Activated CD8-positive, alpha-beta memory T cell treated with anti-CD3 and anti-CD28 coated beads for 4 hours (primary cell): Measurements from ENCODE around the gene KLK6.

Experiments
- DNase-seq, 2 donors: peaks; one replicate each; pipeline ENCODE4 v3.0.0-alpha.2; 2020; ENCODE audit warnings: low read depth in 2 of 2

Gene KLK6

DNA sequence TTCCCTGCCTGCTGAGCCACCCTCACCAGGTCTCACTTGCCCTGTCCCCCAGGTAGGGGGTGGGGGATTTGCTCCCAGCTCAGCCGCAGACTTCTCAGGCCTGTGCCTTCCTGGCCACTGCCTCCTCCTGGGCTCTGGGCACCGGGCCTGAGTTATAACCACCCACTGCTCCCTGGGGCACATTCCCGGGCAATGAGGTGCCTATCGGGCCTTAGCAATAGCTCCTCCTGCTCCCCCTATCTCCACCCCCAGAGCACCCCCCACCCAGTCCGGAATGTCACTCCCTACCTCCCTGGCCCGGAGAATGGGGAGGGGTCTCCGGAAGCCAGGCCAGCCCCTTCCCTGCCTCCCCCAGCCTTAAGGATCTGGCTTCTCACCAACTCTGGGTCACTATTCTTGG lies 16.5 kb downstream of the KLK6 start, which contains the start of gene KLK5:
Gene KLK5 (minus strand): TSS at position 129 of the 400 bp plus-strand sequence. CDS start 381 bp downstream, outside the sequence.
- no peak for DNase-seq

GRCh38 chr19:50949861-50950260 lies 19.5 kb downstream of the KLK6 start:
- no peak for DNase-seq

DNA sequence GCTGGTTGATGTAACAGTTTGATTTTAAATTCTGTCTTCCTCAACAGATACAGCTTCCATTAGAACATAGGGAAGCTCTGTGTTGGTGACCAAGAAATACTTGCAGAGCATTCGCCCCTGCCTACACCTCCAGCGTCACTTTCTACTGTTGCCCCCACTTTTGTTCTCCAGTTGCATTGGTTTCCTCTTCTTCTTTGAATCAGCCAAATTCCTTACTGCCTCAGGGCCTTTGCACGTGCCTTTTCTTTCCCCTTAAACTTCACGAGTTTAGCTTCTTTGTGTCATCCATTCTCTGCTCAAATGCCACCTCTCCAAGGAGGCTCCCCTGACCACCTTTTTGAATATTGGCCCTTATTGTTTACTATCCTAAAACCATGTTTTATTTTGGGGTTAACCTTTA lies 22.3 kb downstream of the KLK6 start:
- no peak for DNase-seq

GRCh38 chr19:50944795-50945194 lies 24.6 kb downstream of the KLK6 start:
- DNase-seq: no peak

DNA sequence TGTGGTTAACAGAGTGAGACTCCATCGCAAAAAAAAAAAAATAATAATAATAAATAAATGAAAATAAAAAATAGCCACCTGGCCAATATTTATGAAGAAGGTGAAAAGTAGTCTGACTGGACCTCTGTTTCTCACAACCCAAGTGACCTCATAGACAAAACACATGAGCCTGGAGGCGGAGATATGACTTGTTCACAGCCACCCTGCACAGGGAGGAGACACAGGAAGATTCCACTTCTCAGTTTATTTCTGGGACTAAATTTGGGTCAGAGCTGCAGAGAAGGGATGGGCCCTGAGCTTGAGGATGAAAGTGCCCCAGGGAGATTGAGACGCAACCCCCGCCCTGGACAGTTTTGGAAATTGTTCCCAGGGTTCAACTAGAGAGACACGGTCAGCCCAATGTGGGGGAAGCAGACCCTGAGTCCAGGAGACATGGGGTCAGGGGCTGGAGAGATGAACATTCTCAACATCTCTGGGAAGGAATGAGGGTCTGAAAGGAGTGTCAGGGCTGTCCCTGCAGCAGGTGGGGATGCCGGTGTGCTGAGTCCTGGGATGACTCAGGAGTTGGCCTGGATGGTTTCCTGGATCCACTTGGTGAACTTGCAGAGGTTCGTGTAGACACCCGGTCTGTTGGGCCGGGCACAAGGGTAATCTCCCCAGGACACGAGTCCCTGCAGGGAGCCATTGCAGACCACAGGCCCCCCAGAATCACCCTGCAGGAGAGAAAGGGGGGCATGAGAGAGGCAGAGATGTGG lies 26.1 kb downstream of the KLK6 start:
- no peak for DNase-seq

- DNase-seq: no peak
Observed at GRCh38 chr19:50939596-50939995, 29.8 kb downstream of the KLK6 start.

GRCh38 chr19:50933640-50934039 lies 35.8 kb downstream of the KLK6 start:
- DNase-seq: no peak

DNA sequence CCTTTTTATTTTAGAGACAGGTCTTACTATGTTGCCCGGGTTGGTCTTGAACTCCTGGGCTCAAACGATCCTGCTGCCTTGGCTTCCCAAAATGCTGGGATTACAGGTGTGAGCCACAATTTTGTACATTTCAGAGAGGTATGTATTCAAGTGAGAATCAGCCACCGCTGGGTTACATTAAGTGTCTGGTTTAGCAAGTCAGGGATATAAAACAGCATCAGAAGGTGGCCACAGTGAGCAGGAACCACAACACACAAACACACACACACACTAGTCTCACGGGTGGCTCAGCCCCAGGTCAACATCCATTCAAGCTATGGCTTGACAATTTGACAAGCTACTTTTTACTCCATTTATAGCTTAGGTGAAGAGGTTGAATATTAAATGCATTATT lies 36.7 kb downstream of the KLK6 start:
- DNase-seq: no peak

DNA sequence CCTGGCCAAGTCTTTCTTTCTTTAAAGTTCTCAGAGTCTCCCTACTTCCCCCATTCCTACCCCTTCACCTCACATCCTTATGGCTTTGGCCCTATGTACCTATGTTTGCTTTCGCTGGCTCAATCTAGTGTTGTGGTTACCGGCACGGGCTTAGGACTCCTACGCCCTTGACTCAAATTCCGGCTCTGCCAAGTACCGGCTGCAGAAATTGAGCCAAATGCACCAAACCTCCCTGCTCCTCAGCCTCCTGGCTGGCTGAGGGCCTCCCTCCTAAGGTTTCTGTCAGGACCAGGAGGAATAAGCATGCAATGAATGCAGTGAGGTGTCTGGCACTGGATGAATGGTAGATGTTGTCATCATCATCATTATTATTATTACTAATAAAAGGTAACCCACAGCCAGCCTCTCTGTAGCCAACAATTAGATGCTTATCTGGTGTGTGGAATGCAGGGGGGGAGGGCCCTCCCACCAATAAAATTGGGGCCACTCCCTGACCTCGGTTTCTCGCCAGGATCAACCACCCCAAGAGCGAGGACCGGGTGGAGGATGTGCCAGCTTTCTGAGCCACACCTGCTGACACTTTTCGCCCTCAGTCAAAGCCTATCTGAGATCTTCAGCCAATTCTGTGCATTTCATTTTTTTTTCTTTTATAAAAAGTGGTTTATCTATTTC lies 37.2 kb downstream of the KLK6 start:
- no peak for DNase-seq

DNA sequence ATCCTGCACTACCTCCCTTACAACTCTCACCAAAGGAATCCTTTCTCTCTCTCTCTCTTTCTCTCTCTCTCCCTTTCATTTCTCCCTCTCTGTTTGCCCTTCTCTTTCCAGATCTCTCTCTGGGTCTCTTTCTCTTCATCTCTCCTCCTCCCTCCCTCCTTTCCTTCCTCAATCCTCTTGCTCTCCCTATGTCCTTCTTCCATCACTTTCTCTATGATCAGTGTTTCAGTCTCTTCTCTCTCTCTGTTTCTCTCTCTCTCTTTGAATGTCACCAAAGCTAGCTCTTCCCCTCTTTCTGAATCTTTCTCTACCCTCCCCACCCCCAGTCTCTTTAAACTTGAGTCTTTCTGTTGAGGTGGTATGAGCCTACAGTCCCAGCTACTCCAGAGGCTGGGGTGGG lies 38.4 kb downstream of the KLK6 start:
- DNase-seq: no peak

DNA sequence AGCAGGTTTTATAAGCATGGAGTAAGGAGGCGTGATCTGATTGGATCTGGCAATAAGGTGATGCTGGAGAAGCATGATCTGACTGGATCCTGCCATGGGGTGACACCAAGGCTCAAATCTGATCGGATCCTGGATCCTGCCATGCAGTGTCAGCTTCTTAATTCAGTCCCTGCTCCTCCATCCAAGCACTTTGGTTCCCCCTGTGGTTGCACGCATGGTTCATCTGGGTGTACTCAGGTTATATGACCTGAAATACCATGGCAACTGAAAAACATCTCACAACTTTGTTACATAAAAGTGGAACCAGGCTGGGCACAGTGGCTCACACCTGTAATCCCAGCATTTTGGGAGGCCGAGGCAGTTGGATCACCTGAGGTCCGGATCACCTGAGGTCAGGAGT lies 40.6 kb downstream of the KLK6 start:
- no peak for DNase-seq

DNA sequence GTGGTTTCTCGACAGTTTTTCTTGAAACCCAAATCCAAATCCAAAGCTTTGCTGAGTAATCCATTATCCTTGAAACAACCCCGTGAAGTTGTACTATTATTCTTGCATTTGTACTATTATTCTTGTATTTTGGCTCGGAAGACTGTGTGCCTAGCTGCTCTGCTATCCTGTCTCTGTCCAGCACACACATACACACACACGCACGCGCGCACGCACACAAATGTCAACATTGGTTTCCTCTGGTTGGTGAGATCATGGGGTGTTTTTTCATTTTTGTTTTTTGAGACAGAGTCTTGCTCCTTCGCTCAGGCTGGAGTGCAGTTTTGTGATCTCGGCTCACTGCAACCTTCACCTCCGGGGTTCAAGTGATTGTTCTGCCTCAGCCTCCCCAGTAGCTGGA lies 43.2 kb downstream of the KLK6 start:
- DNase-seq: no peak

DNA sequence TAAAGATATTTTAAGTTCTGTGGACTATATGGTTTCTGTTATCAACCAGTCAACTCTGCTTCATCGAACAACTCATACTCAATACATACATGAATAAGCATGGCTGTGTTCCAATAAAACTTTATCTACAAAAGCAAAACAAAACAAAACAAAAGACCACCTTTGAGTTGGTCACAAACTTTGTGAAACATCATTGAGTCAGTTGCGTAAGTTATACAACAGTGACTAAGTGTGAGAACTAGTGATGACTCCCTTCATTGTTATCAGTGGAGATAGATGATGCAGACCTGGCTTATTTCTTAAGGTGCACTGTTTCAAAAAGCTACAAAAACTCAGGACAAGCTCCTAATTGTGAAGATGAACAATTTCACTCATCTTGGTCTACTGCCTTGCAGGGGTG lies 43.7 kb downstream of the KLK6 start:
- DNase-seq: no peak

GRCh38 chr19:50924586-50924985 lies 44.8 kb downstream of the KLK6 start:
- no peak for DNase-seq

GRCh38 chr19:50922317-50922853 lies 47.0 kb downstream of the KLK6 start:
- peak; percentile 42 to 51 for DNase-seq

DNA sequence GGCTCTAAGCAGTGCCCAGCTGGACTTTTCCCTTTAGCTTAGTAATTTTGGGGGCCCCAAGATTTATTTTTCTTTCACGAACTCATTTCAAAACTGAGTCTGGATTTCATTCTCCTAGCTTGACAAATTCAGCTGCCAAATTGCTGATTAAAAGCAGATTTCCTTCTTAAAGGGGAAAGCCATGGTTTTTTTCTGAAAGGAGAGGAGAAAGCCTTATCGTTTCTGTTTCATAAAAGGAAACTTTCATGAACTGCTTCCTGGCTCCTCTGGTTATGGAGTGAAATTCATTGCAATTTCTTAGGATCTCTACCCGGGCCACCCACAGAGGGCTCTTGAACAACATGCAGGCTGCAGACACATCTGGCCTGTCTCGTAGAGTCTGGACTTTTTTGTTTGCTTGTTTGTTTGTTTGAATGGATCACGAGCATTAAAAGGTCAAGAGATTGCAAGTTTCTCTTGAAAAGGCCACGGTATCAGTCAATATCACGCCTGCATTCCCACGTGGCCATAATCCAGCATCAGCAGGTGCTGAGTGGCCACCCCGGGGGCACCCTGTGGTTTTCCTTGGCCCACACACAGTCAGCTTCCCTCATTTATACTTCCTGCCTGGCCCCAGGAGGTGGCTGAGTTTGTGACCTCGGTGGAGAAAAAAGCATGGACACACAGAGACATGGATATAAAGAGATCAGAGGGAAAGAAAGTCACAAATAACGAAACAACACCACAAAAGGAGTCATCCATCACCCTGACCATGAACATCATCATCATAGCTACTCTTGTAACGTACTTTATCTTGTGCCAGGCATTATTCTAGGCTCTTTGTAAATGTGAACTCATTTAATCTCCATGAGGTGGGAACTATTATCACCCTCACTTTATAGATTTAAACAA lies 47.7 kb downstream of the KLK6 start:
- no peak for DNase-seq

DNA sequence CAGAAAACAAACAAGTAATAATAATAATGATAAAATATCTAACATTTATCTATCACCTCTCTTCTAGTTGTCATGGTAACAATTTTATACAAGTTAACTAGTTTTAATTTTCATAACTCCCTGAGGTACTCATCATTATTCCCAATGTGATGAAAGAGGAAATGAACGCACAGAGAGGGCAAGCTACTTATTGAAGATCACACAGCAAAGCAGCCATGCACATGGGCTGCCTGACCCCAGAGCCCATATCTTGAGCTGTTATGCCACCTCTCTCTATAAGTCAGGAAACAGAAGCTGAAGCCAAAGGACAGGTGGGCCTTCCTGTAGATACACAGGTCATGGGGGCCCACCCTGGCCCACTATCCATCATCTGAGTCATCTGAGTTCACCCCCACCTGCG lies 53.3 kb downstream of the KLK6 start:
- no peak for DNase-seq

DNA sequence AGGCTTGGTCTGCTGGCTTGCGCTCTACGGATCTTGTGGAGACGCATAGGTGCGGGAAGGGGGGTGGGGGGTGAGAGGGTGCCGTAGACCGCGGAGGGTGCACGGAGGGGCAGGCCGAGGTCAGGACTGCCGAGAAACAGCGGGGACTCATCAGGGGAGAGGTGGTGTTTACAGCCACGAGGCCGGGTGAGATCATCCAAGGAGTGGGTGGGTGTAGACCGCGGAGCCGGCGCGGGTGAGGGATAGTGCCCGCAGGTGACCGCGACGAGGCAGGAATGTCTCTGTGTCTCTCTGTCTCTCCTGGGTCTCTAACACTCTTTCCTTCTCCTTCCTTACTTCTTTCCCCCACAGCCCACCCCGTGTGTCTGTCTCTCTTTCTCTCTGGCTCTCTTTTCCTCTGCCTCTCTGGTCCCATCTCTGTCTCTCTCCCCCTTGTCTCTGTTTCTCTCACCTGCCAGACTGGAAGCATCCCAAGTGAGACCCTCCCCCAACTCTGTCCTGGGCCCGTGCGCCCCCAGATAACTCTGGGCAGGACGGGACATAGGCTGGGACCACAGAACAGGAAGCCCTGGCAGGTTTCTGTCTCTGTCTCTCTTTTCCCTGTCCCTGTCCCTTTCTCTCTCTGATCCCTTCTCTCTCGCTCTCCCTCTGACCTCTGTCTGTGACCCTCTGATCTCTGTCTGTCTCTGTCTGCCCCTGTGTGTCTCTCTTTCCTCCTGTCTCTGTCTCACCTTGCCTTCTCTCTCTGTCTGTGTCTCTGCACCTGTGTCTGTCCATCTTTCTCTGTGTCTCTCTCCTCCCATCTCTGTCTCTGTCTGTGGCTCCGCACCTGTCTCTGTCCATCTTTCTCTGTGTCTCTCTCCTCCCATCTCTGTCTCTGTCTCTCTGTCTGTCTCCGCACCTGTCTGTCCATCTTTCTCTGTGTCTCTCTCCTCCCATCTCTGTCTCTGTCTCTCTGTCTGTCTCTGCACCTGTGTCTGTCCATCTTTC lies 56.4 kb downstream of the KLK6 start:
- no peak for DNase-seq

DNA sequence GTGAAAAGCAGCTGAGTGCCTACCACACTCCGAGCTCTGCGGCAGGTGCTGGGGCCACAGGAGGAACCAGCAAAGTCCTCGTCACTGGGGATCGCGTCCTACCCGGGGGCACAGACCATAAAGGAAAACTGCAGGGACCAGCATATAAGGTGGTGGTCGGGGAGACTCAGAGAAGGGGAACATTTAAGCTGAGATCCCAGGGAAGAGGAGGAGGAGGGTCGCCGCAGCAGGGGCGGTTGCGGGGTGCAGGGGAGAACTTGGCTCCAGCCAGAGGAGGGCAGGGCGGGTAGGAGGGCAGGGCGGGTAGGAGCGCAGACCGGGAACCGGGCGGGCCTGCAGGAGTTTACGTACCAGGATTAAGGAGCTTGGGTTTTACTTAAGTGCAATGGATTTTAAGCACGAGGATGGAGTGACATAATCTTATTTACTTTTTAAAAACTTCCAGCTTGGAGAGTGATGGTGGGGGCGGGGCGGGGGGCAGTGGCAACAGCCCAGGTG lies 57.2 kb downstream of the KLK6 start:
- DNase-seq: no peak

DNA sequence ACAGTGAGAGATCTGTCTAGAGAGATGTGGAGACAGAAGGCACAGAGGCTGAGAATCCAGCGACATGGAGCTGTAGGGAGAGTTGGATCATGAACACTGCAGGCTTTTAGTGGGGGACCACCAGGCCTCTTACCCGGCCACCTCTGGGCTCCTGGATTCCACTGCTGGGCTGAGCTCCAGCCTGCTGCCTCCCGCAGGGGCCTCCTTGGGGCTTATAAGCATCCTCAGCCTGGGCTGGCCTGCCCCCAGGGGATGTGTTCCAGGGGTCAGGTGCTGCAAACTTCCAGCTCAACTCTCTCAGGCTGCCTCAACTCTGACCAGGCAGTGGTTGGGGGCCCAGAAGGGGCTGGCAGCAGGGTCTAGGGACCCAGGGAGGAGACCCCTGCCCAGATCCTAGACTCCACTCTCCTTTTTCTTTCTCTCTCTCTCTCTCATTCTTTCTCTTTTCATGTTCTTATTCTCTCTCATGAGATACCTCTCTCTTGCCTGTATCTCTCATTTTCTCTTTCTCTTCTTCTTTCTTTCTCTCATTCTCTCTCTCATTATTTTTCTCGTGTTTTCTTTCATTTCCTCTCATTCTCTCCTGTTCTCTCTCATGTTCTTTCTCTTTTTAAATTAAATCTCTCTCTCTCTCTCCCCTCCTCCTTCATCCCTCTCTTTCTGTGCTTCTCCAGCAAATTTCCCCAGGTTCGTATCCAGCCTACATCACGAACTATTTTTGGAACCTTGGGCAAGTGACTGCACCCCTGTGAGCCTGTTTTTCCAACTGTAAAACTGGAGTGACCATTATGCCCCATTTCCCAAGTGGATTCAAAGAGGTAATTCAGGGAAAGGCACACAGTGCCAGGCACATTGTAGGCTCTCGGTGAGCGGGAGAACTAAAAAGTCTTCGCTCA lies 57.9 kb downstream of the KLK6 start, which contains the start of gene KLK4:
Gene KLK4 (minus strand): TSS at position 190 of the 896 bp plus-strand sequence. CDS start 657 bp downstream, outside the sequence.
- no peak for DNase-seq
